ENCODE measurements around the gene RAPGEF4. TPM values are rescaled to one million over a fixed set of nuclear protein-coding genes. Genes with fewer than 3 reads are reported as not detected.

The RAPGEF4 gene
- total RNA-seq, 1 donor from 2014 or later, result 1.7 TPM

DNA sequence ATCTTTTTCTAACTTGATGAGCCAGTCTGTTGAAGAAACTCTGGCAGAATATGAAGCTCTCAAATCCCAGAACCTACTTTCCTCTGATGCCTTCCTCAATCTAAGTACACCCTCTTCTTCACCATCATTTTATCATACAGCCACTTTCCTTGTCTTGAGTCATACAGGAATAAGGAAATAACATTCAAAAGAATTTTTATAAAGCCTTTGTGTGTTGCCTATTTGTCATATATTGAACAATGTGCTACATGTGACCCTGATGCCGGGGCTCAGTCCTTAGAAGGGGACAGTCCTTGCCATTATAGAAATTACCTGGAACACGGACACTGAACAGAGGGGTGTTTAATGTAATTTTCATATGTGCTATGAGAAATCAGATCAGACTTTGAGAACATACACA lies 27.4 kb downstream of the RAPGEF4 start:
- Mint-ChIP-seq H3K27me3 (ENCODE audit: low read depth) (no peaks in the 10 kb centered on the region), H3K4me3 (no peak overlapping the region), H3K36me3 (ENCODE audit: low read depth) (peaks cover 9% of the 10 kb centered on the region), H3K9me3 (peaks cover 11% of the 10 kb centered on the region), H3K4me1 (no peaks in the 10 kb centered on the region), H3K27ac (ENCODE audit: unreplicated experiment) (no peak overlapping the region)
- no peak for DNase-seq (ENCODE audit: low read depth, low spot score)
- TF ChIP-seq, protein P1, sequence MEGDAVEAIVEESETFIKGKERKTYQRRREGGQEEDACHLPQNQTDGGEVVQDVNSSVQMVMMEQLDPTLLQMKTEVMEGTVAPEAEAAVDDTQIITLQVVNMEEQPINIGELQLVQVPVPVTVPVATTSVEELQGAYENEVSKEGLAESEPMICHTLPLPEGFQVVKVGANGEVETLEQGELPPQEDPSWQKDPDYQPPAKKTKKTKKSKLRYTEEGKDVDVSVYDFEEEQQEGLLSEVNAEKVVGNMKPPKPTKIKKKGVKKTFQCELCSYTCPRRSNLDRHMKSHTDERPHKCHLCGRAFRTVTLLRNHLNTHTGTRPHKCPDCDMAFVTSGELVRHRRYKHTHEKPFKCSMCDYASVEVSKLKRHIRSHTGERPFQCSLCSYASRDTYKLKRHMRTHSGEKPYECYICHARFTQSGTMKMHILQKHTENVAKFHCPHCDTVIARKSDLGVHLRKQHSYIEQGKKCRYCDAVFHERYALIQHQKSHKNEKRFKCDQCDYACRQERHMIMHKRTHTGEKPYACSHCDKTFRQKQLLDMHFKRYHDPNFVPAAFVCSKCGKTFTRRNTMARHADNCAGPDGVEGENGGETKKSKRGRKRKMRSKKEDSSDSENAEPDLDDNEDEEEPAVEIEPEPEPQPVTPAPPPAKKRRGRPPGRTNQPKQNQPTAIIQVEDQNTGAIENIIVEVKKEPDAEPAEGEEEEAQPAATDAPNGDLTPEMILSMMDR (conservative IDR thresholded peaks at IDR 0.05), result no peak

DNA sequence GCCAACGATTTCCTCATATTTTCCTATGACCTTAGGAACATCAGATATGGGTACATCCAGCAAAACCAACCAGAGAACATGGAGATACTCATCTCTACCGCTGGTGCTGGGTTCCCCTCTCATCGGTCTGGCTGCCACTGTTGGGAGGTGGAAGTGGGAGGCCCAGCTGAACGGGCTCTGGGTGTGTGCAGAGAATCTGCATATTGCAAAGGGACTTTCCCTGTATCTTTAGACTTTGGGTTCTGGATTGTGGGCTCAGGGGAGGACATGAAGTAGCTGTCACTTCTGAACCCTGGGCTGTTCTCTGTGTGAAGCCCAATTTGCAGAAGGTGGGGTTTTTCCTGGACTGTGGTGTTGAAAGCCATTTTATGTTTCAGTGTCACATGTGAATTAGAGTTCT lies 30.0 kb downstream of the RAPGEF4 start:
- Mint-ChIP-seq H3K27ac (ENCODE audit: unreplicated experiment) (no peak overlapping the region), H3K4me1 (no peaks in the 10 kb centered on the region), H3K27me3 (ENCODE audit: low read depth) (no peaks in the 10 kb centered on the region), H3K36me3 (ENCODE audit: low read depth) (peaks cover 5% of the 10 kb centered on the region), H3K9me3 (peaks cover 7% of the 10 kb centered on the region), H3K4me3 (no peak overlapping the region)
- DNase-seq (ENCODE audit: low read depth, low spot score), result no peak
- TF ChIP-seq, protein P1 (conservative IDR thresholded peaks at IDR 0.05), result no peak

DNA sequence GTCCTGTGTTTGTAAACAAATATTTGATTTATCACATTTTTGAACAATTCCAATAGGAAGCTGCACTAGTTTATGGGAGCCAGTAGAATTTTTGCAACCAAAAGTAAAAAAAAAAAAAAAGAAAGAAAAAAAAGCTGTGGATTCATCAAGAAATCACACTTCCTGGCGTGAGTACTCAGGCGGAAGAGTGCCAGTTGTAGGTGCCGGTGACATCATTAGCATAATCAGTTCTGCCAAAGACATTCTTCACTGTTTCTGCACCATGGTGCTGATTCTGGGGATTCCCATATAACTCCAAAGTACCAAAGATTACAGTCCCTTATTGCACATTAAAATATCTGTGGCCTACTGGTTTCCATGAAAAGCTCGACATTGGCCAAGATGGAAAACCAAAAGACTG lies 32.8 kb downstream of the RAPGEF4 start:
- no peaks in the 10 kb centered on the region for H3K27me3 Mint-ChIP-seq (ENCODE audit: low read depth)
- TF ChIP-seq, protein P1 (conservative IDR thresholded peaks at IDR 0.05), result no peak
- DNase-seq (ENCODE audit: low read depth, low spot score), result no peak
- H3K4me1 Mint-ChIP-seq, result no peaks in the 10 kb centered on the region
- no peaks in the 10 kb centered on the region for H3K9me3 Mint-ChIP-seq
- no peaks in the 10 kb centered on the region for H3K36me3 Mint-ChIP-seq (ENCODE audit: low read depth)
- no peak overlapping the region for H3K27ac Mint-ChIP-seq (ENCODE audit: unreplicated experiment)
- H3K4me3 Mint-ChIP-seq, result no peak overlapping the region

DNA sequence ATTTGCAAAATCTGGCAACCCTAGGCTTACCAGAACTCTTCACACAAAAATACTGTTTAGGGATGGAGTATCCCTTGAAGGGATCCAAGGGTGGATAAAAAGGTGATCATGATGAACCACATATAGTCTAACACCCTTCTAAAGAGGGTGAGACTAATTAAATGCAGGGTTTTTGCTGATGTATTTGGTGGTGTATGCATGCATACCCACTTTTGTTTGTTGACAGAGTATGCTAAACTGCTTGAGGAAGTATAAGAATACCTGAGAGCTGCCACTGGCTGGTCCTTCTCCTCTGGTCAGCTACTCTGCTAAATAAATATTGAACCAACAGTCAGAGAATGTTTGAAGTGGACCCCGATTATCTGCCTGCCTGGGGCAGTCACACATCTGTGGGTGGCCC lies 34.2 kb downstream of the RAPGEF4 start:
- Mint-ChIP-seq H3K4me1 (no peaks in the 10 kb centered on the region), H3K36me3 (ENCODE audit: low read depth) (no peaks in the 10 kb centered on the region), H3K27ac (ENCODE audit: unreplicated experiment) (no peak overlapping the region), H3K4me3 (no peak overlapping the region), H3K27me3 (ENCODE audit: low read depth) (no peaks in the 10 kb centered on the region), H3K9me3 (no peaks in the 10 kb centered on the region)
- no peak for DNase-seq (ENCODE audit: low read depth, low spot score)
- TF ChIP-seq, protein P1 (conservative IDR thresholded peaks at IDR 0.05), result no peak

DNA sequence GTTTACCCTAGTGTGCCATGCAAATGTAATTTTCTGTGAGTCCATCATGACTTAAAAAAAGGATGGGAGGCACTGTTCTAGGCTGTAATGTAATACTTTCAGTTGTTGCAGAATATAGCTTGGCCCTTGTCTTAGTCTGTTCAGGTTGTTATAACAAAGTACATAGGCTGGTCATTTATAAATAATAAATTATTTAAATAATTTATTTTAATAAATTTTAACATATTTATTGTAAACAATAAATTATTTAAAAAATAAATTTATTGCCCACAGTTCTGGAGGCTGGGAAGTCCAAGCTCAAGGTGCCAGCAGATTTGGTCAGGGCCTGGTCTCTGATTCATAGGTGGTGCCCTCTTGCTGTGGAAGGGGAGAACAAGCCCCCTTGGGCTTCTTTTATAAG lies 35.2 kb downstream of the RAPGEF4 start:
- Mint-ChIP-seq H3K27me3 (ENCODE audit: low read depth) (no peaks in the 10 kb centered on the region), H3K27ac (ENCODE audit: unreplicated experiment) (no peak overlapping the region), H3K36me3 (ENCODE audit: low read depth) (no peaks in the 10 kb centered on the region)

More for the DNA sequence above, 35.2 kb downstream of the RAPGEF4 start:
- no peak for DNase-seq (ENCODE audit: low read depth, low spot score)
- TF ChIP-seq, protein P1 (conservative IDR thresholded peaks at IDR 0.05), result no peak
- no peaks in the 10 kb centered on the region for H3K4me1 Mint-ChIP-seq
- no peaks in the 10 kb centered on the region for H3K9me3 Mint-ChIP-seq
- H3K4me3 Mint-ChIP-seq, result no peak overlapping the region
